OCI-M1 (cell line): Measurements from ENCODE around the gene STXBP5.
A peak's percentile ranks its signal among the peaks of the same experiment; 100 is the strongest.

Experiments used
- DNase-seq: peaks from one replicate; lab custom pipeline; 2025; lab: John Stamatoyannopoulos, UW

The STXBP5 gene

DNA sequence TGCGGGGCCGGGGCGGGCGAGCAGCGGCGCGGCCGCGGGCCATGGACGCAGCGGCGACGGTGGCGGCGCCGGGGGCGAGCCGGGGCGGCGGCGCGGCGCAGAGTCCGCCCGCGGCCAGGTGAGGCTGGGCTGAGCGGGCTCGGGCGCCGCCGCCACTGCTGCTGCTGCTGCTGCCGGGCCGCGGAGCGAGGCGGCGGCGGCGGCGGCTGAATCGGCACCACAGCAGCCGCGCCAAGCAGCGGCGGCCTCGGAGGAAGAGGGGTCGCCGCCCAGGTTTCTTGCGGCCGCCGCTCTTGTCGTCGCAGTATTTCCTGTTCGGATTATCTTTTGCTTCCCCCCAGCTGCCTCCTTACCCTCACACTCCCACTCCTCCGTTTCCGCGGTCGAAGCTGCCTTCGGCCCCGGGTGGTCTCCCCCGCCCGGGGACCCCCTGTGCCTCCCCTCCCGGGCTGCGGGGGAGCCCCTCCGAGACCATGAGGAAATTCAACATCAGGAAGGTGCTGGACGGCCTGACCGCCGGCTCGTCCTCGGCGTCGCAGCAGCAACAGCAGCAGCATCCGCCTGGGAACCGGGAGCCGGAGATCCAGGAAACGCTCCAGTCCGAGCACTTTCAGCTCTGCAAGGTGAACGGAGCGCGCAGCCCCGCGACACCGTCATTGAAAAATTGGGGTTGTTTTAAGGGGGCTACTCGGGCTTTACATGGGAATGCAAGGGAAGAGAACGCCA, at the start of gene STXBP5:
STXBP5 (plus strand) TSS at position 358 of the 726 bp plus-strand sequence; CDS start at position 474, 116 bp downstream.
- DNase-seq: peak; percentile 81

DNA sequence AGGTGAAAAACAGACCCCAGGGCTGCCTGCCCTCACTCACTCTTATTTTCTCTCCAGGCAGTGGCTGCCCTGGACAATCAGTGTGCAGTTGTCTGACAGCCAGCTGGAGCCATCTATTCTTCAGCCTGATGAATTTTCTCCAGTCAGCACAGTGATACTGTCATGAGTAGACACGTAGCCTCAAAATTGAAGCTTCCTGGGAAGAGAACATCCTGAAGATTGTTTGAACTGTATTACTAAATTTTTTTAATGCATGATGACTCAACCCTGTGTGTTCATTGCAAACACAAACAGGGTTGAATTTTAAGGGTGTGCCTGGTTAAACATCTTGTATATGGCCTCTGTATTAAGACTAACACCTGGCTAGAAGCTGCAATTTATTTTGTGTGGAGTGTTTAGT, 49.8 kb upstream of the STXBP5 start:
- no peak for DNase-seq

DNA sequence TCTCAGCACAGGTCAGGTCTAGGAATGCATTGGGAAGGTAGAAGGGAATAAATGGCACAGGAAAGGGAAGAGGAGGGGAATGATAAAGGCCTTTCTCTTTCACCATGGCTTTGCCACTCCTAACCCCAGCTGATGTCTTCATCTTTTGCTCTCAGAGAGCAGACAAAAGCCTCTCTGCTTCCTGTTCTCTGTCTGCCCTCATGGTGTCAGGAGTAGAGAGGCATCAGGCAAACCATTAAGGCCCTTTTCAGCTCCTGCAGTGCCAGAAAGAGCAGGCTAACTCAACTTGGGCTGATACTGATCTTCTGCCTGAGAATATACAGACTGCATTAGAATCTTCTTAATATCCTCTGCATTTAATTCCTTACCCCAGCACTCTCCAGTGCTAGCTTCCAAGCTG, 48.0 kb upstream of the STXBP5 start:
- DNase-seq: peak; percentile 72

DNA sequence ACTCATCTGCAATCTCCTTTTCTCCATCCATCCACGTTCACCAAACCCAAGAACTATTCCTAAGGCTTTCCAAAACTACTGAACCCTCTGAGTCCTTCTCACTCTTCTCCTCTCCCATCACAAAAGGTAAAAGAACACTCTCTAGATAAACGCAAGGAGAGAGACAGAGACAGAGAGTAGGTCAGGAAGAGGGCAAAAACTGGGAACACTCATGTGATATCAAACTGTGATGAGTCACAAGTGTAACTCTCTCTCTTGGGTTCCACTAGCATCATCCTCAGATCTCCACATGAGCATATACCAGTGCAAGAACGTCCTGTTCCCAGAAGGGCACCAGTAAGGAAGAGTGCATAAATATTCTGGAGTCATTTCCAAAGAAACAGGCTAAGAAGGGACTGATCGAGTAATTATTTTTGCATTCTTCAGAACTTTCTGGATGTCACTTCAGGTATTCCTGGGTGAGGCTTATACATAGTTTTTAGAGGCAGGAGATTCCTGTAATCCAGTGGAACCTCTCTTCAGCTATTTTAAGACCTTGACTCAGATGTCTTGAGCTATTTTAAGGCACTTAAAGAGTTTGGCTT, 47.3 kb upstream of the STXBP5 start:
- DNase-seq: peak; percentile 48

DNA sequence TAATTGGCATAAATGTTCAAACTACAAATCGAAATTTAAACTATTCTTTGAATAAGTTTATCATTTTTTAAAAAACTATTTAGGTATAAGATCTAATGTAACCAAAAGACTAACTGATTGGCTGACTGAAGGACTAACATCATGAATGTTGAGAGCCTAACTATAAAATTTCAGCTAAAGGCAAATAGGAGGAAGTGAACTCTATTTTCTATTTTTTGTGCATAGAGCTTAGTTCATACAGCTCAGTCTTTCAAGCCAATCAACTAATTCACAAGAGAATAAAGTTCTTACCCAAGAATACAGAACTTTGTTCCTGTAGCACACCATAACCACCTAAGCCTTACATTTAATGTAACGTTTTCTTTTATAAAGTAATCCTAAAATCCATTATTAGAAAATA, 46.3 kb upstream of the STXBP5 start:
- peak; percentile 66 for DNase-seq

DNA sequence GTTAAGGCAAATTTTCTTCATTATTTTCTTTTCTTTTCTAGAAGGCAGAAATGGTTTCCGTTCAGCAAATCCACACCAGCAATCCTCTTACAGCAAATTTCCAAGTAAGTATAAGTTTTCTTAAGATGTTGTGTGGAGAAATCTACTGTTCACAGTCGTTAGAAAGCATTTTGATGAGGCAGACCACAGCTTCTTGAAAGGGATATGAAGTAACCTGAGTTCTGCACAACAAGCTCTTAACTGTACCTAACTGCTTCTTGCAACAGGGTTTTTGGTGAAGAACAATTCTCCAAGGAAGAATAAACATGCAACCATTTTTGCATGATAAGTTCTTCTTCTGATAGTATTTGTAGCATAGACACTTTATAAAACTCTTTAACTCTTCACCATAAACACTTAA, 45.3 kb upstream of the STXBP5 start:
- DNase-seq: peak; percentile 68

DNA sequence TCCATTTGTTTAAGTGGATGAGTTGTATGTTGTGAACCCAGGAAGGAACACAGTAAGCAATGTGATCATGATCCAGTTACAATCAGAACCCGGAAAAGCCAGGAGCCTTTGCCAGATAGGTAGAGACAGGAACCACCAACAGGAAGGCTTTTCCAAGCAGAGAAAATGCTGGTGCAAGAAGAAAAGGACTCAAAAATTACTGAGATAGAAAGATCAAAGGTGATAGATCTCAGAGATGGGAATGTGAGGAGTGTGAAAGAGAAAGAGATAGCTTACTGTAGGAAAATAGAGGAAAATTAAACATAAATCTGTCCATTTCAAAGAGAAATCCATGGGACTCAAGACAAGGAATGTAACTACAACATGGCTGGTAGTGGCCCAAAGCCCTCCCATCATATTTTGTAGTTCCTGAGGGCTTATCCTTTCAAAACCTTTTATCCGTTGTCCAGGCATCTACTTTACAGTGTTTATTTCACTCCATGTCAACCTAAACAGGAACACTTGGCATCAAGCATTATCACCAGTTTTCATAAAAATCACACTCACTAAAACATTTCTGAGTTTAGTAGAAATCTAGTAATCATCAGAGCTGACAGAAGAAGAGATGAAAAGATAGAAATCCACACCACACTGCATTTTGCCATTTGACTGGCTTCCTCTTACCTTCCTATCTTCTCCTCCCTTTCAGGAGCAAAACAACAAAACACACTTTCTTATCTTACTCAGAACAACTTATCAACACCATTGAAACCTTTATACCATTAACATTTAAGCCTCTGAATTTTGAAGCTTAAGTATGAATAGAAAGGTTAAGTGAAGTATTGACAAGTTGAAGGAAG, 44.5 kb upstream of the STXBP5 start:
- DNase-seq: peak; percentile 78

DNA sequence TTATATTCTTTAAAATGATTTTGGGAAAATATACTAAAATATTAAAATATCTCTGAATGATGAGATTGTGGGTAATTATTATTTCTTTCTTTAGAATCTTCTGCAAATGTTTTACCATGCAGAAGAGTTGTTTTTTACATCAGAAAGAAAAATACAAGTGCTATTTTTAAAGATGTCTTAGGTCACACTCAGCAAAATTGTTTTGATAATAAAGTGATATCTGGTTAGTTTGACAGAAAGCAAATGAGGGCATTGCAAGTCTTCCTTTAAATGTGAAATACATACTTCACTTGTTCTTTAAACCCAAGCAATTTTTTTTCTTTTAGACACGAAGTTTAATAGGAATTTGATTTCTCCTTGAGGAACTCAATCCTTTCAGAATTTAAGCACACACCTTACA, 43.6 kb upstream of the STXBP5 start:
- peak; percentile 72 for DNase-seq

DNA sequence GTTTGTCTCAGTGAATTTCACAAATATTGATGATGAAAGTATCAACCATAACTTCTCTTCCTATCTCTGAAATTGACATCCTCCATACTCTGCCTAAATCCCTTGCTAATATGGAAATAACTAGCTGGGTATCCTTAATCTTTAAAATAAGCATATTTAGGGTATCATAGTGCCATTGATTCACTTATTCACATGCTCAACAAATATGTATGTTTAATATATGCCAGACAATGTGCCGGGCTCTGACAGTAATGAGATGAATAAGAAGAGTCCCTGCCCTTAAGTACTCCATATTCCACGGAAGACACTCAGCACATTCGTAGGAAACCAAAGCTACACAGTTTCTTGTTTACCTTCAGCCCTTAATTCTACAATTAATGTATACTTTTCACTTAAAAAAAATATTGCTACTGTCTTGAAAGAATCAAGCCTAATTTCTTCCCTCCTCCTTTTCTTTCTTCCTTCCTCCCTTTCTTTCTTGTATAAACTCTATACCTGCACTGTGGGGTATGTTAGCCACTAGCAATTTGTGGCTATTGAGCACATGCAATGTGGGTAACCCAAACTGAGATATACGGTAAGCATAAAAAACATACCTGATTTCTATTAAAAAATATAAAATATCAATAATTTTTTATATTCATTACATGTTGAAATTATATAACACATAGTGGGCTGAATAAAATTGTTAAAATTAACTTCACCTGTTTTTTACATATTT, 42.8 kb upstream of the STXBP5 start:
- DNase-seq: peak; percentile 80

DNA sequence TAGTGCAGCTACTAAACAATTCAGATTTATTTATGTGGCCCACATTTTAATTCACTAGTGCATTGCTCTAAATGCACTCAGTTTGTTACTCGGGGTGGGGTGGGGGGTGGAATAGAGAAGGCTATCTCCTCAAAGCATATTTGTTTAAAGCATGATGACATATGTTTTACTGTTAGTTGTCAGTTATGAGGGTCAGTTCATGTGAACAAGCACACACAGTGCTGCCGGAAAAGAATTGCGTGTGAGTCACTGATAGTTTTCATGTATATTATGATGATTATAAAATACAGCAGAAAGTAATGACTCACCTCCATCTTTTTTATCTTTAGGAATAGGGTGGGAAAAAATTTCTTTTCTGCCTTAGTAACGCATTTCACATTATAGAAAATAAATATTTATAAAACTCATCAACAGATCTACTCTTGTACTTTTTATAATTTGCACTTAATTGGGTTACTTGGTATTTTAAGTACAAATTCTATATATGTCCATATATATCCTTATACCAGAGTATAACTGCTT, 42.2 kb upstream of the STXBP5 start:
- DNase-seq: peak; percentile 97

DNA sequence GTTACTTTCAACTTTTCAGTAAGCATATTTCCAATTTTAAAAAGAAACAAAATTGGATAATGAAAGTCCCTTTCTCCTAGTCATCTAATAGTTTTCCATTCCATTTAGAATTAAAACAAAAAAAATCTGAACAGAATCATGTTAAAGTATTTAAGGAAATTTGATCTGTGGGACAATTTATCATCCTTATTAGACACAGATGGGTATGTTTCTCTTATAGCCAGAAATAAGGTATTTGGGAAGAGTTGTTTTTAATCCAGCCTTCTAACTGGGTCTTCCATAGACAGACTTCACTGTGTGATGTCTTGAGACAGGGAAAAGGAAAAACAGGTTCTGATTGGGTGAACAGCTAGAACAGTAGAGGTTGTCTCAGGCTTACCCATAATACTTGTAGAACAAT, 39.5 kb upstream of the STXBP5 start:
- peak; percentile 37 for DNase-seq

DNA sequence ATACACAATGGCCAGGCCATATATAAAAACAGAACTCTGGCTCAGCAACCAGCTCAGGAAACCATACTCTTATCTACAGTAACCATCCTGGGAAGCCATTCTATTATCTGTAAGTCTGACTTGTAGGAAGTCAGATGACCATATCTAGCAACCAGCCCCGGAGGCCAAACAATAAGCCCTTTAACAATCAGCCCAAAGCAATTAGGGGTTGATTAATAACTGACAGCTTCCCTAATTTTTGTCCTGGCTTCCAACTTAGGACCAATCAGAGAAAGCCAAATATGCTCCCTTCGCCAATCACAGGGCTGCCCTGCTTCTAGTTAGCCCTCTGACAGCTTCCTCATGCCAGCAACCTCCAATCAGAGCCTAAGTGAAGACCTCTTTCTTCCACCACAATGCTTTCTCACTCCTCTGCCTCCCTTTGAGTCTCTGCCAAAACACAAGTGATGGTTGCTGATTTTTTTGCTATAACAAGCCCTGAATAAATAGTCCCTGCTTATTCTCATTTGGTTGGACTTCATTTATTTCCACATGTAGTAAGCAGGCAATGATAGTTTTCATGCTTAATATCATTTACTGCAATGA, 37.8 kb upstream of the STXBP5 start:
- peak; percentile 97 for DNase-seq

DNA sequence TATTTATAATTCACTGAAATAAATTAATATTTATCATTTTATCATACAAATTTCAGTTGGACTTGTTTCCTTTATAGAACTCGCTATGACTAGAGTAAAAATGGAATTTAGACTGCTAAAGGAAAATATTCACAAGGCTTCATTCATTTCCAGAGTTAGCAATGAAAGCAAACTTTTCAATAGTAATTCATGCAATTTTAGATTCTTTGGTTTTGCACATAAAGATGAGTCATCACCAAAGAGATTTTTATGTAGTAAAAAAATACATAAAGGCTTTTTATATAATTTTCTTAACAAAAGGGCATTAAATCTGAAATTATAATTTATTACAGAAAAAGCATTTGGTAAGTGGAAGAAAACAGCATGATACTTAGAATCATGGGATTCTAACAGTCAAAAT, 37.2 kb upstream of the STXBP5 start:
- DNase-seq: peak; percentile 54

DNA sequence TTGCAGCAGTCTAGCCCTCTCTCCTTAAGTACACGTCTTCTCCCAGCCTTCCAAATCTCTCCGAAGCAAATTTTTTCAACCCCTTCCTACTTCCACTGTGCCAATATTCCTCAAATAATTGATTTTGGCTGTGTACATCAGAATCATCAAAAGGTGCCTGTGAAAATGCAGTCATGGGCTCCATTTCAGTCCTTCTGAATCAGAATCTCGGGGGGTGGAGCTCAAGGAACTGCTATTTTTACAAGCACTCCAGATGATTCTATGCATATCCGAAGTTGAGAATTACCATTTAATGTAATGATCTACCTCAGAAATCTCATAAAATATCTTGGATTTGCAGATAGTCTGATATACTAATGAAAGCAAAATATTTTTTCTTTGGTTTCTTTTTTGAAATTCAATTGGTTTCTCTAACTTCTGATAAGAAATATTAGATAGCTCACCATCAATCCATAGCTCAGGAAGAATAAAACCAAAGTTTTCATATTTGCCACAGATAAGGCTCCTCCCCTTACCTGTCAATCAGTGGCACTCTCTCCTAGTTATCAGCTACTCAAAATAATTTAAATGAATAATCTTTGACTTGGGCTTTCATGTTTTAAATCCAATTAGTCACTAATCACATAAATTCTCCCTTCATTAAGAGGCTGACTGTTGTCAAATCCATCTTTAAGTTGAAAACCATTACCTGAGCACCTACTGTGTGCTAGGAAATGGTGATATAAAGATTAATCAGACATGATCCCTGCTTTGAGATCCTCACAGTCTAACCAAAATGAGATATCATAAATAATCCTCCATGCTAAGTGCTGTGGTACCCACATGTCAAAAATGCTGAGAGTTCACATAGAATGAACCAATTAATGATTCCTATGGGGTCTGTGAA, 36.4 kb upstream of the STXBP5 start:
- DNase-seq: peak; percentile 40

DNA sequence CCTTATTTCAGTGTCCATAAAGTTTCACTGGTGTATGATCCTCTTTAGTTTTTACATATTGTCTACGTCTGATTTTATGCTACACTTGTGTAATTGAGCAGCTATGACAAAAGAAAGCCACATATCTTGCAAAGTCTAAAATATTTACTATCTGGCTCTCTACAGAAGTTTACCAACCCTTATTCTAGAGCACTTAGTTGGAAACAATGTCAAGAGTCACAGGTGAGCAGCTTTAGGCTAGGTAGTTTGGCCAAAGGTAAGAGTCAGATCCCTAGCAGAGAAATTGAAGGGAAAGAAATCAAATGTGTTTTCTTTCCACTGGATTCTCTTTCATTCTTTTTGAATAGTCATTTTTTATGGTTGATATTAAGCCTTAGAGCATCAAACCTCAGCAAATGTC, 34.7 kb upstream of the STXBP5 start:
- no peak for DNase-seq

DNA sequence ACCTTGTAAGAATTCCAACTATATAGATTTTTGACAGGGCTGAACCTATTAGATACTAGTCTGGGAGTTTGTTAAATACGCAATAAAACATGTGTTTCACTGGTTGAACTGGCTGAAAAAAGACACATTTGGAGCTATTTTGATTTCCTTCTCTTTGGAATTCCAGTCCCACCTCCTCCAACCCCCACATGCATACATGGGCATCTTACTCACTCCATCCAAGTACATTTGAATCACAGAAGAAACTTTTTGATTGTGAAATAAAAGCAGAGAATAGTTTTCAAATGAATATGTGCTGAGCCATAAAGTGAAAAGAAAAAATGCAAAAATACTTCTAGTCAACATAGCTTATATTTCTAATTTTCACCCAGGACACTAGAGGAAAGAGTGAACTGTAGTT, 33.9 kb upstream of the STXBP5 start:
- no peak for DNase-seq

DNA sequence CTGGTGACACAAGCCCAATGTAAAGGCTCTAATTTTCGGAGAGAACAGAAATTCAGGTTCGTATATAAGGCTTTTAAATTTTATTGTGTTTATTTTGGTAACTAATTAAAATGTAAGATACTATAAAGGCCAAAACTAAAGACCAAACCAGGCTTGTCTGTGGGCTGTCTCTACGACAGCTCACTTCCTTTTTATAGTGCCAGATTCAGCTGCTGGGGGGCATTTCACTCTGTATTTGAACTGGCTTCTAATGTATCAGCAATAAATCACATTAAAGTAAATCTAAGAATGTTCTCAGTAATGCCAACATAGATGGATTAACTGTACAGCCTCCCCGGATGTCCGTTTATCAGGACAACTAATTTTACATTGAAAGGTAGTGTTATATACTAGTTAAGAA, 31.1 kb upstream of the STXBP5 start:
- DNase-seq: no peak

DNA sequence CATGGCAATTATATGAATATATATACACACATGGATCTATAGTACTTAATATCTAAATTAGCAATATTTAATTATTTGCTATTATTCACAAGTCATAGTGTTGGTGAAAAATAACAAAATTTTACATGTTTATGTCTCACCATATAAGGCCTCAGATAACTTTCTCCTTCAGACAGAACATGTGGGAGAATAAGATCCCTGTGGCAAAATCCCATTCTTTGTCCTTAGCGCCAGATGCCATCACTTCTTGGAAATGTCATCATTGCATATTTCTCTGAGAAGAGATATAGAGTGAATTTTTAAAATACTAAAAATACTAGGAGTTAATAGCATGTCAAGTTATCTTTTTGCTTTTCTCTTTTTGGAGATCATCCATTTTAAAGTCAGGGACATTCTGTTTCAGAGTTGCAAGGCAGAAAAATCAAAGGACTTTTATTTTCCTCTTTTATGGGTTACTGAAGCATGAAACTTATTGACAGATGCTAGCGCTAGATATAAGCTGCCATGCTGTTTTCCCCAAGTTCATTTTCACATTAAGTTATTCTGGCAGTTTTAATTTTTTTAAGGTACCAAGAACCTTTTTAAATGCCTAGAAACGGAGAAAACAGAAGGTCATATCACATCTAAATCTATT, 30.4 kb upstream of the STXBP5 start:
- no peak for DNase-seq

DNA sequence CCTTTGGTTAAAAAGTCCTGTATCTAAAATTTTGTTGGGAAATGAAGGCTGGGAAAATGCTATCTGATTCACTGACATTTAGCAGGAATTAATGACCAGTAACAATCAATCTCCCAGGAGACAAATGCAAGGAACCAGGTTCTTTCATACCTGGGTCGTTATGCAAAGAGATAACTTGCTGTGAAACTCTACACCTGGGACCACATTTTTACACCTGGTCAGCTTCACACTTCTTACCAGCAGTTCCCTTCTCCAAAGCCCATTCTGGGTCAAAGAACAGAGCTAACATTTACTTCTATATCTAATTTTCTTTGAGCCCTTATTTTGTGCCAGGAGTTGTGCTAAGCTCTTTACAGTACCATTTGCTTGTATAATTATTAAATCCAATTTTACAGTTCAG, 27.4 kb upstream of the STXBP5 start:
- DNase-seq: no peak

DNA sequence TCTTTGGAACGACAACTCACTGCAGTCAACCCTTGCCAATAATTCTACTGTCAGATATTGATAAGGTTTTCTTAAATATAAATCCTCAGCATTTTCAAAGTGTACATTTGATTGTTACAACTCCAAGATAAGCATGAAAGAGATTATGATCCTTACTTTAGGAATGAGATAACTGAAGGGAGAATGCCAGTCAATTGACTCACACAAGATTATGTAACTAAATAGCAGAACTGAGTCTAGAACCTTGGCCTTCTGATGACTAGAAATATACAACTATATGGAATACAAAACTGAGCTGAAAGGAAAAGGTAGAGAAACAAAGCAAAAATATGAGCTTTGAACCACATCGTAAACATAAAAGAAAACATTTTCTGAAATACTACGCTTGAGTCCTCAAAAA, 26.9 kb upstream of the STXBP5 start:
- DNase-seq: no peak
